ENCODE data around the gene TRIM8. TPM values are rescaled to one million over a fixed set of nuclear protein-coding genes. Genes with fewer than 3 reads are reported as not detected.

The TRIM8 gene, protein sequence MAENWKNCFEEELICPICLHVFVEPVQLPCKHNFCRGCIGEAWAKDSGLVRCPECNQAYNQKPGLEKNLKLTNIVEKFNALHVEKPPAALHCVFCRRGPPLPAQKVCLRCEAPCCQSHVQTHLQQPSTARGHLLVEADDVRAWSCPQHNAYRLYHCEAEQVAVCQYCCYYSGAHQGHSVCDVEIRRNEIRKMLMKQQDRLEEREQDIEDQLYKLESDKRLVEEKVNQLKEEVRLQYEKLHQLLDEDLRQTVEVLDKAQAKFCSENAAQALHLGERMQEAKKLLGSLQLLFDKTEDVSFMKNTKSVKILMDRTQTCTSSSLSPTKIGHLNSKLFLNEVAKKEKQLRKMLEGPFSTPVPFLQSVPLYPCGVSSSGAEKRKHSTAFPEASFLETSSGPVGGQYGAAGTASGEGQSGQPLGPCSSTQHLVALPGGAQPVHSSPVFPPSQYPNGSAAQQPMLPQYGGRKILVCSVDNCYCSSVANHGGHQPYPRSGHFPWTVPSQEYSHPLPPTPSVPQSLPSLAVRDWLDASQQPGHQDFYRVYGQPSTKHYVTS
- total RNA-seq (2014; rRNA removed; shearing (Covaris generic)) = 28.8 and 58.1 TPM in 2 replicates

DNA sequence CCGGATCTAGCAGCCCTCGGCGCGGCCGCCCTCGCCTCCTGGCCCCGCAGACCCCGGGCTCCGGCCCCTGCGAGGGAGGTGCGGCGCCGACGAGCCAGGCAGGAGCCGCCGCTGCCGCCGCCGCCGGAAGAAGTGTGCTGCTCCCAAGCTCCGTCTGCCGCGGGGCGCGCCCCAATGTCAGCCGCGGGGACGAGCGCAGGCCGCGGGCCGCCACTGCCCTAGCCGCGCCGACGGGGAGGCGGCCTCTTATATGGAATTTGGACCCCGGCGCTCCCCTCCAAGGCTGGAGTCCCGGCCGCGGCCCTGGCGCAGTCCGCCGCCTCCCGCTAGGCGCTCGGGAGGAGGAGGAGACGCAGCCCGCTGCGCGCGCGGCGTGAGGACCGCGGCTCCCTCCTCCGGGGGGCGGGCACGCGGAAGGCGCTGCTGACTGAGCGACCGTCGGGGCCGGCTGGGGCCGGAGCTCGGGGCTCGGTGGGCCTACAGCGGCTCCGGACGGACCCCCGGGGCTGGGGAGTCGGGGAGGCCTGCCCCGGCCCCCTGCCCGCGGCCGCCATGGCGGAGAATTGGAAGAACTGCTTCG, at the start of gene TRIM8:
TRIM8 (plus strand) TSS at position 414 of the 580 bp plus-strand sequence; CDS start at position 553, 139 bp downstream.
- peak; percentile 50 for DNase-seq (ENCODE audit: low read depth)

DNA sequence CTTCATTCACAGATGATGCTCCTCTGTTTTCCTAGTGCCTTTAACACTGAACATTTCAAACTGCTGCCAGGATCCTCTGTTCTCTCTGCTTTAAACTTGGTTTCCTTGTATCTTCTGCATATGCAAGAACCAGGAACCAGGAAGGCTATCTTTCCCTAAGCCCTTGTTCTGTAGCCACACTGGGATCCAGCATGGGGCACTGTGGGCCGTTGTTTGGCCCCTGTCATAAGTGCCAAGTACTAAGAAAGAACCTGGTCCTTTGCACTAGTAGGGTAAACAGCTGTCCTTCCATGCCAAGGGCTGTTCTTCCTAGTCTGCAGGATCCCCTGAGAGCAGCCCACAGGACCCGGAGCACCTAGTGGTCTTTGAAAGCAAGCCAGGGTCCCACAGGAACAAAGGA, 49.0 kb upstream of the TRIM8 start:
- DNase-seq (ENCODE audit: low read depth) = no peak

DNA sequence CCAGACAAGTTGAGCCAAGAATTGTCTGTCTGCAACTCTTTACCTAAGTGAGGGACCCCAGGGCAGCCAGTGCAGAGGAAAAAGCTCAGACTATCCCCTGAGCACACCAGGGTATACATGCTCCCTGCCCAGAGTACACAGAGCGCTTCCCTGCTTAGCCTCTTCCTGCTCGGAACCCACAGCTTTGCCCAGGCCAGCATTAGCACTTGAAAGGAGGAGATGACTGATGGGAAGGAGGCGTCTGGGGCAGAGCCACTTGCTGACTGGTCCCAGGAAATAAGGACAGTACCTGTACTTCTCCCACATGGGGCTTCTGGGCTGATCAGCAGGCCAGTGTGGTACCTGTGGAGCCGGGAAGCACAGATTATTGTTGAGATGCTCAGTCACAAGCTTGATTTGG, 48.4 kb upstream of the TRIM8 start:
- DNase-seq (ENCODE audit: low read depth) = no peak

DNA sequence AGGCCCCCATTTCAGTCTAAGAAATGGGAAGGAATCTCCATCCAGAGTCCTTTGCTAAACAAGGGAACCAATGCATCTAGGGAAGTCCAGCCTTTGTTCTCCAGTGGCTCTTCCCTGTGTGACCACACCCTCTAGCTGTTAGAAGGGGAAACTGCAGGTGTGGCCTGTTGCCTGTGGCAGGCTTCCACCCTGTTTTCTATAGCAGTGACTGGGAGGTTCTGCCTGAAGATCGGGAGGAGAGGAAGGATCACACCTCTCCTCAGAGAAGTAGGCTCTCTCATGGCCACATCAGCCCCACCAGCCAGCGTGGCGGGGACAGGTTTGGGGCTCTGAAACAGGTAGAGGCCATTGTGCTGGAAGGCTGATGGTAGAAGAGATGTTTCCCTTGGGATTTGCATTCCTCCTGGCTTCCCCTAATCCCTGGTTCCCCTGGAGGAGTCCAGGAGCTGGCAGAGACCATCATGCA, 47.7 kb upstream of the TRIM8 start:
- DNase-seq (ENCODE audit: low read depth) = peak; percentile 68

DNA sequence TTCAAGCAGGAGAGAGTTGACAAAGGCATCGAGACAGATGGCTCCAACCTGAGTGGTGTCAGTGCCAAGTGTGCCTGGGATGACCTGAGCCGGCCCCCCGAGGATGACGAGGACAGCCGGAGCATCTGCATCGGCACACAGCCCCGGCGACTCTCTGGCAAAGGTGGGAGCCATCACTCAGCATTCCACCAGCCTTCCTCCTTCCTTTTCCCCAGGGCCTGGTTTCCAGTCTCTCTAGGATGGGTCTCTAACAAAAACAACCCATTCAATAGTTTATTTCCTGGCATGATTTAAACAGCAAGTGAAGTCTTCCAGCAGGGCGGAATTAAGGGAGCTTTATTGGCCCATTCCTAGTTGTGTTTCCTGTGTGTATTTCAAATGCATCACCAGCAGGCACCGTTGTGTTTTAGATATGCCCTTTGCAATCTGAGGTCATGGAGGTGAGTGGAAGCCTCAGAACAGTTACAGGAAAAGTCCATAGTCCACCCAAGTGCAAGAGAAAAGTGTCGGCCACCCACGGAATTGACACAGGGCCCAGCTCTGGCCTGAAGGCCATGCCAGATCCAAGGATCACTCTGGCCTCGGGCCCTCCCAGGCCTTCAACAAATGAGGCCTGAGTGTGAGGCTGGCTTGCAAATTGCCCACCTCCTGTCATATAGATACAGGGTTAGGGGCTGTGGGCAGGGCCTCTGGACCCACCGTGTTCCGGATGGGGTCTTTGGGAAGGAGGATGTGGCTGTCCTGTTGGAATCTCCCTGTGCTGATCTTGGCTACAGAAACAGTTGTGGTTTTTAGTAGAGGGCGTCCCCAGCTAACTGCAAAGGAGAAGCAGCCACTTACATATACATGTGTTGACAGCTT, 46.9 kb upstream of the TRIM8 start:
- DNase-seq (ENCODE audit: low read depth) = no peak

DNA sequence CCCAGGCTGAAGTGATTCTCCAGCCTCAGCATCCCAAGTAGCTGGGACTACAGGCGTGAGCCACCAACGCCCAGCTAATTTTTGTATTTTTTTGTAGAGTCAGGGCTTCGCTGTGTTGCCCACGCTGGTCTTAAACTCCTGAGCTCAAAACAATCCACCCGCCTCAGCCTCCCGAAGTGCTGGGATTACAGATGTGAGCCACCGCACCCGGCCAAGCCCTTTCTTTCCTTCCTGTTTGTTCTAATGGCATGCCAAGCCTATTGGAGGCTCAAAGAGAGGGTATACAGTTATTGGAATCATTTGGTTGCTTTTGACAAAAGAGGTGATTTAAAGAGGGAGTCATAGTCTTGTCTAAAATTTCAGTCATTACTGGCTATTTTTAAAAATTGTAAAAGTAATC, 46.0 kb upstream of the TRIM8 start:
- no peak for DNase-seq (ENCODE audit: low read depth)

DNA sequence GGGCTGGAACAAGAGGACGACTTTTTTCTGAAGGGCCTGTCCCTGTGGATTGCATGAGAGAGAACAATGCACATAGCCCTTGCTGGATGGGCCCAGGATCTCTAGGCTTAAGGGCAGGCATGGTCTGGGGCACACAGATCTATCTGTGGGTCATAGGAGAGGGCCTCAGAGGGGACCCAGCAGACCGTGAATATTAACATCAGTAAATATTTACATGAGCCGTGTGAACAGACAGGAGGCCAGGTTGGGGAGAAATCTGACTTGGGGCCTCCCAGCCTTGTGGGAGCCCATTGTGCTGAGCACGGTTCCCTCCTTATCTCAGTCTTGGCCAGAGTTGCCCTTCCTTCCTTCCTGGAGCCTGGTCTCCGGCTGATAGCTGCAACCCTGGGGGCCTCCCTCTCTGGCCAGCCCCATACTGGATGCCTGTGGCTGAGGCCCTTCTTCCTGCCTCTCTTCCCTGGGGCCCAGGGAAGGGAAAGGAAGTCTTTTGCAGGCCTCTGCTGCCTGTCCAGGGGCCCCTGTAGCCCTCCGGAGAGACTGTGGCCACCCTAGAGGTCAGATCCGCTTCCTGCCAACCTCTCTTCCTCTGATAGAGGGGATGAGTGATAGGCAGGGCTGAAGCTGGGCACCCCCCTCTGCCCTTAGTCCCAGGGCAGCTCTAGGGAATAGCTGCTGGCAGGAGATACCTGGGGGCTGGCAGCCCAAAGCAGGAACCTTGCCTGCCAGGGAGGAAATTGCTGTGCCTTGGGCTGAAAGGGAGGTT, 44.5 kb upstream of the TRIM8 start:
- no peak for DNase-seq (ENCODE audit: low read depth)

DNA sequence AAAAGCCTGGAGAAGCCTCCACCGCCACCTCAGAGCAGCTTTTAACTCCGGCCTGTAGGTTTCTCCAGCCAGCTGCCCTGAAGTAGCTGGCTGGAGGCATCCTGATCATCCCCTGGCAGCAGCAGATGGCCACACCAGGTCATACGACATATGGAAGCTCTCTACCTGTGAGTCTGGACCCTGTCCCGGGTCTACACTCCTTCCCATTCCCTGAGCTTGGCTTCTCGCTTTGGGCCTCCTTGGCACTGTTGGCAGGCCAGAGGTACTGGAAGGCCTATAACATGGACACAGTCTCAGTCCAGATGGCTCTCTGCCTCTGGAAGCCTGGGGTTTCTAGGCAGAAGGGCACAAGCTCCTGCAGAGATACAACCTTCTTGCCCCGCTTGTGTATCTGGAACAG, 43.5 kb upstream of the TRIM8 start:
- DNase-seq (ENCODE audit: low read depth) = no peak

DNA sequence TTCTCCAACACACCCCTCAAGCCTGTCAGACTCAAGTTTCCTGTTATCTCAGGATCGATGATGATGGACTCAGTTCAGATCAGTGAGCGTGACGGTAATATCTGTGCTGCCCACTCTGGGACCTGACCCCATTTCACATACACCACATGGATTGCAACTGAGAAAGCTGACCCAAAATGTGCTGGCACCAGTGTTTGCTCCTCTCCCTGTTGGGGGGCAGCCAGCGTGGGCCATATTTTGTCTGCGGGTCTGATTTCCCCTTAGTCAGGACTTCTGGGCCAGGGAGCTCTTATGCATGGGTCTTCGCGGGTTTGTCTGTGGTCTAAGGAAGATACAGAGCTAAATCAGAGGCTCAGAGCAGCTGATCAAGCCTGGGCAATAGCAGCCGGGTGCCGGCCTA, 42.6 kb upstream of the TRIM8 start:
- DNase-seq (ENCODE audit: low read depth) = no peak

DNA sequence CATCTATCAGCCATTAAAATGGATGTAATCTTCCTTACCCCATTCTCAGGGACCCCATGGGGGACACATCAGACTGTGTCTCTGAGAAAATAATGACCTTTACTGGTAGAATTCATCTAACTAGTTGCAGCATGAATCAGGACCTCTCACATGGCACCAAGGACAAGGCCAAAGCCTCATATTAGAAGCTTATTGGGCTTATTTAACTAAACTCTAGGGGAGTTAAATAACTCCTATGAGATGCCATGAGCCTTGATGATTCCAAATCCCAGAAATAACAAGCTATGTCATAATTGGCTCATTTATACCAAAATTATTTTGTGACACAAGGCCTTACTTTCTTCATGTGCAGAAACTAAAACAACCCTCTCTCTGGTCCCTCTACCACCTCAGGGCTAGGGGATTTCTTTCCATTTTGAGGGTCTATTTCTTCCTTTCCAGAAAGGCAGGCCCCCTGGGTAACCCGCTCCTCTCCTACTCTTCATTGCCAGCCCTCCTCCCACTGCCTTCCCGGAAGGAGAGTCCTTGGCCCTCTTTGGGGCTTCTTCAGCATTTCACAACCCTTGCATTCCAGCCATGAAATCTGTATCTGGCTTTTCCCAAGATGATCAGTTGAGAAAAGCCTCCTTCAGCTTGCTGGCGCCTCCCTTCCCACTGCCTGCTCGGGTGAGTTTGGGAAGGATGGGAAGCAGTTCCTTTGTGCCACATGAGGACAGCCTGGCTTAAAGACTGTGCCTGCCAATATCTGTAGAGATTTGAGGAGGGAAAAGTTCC, 41.8 kb upstream of the TRIM8 start:
- DNase-seq (ENCODE audit: low read depth) = no peak

DNA sequence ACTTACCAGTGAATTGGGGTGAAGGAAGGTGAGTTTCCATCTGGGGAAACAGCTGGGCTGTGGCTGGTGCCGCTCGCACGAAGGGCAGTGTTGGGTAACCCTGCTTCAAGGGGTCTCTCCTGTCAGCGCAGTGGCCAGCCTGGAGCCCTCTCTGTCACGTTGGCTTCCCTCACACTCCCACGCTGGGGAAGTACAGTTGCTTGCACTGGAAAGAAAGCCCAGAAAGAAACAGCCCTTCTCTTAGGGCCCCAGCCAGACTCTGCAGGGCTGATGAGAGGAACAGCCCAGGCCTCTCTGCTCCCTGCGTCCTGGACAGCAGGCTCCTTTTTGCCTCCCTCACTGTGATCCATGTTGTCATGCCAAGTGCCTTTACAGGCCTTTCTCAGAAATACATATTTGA, 40.3 kb upstream of the TRIM8 start:
- no peak for DNase-seq (ENCODE audit: low read depth)

DNA sequence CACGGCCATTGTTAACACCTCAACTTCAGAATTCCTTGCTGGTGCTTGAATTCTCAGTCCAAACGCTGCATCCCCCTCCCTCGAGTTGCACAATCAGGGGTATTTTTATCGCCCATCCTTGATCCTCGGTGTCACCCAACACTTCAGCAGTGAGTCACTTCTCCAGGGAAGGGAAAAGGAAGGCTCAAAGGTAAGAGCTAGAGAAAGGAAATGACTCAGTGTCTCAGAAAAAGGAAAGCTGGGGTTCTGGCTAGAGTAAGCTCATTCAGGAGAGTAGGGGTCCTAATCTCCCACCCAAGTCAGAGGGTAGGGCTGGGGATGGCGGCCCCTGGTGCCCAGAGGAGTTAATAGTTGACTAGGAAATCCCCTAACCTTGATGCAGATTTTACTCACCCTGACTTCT, 39.8 kb upstream of the TRIM8 start:
- peak; percentile 92 for DNase-seq (ENCODE audit: low read depth)

DNA sequence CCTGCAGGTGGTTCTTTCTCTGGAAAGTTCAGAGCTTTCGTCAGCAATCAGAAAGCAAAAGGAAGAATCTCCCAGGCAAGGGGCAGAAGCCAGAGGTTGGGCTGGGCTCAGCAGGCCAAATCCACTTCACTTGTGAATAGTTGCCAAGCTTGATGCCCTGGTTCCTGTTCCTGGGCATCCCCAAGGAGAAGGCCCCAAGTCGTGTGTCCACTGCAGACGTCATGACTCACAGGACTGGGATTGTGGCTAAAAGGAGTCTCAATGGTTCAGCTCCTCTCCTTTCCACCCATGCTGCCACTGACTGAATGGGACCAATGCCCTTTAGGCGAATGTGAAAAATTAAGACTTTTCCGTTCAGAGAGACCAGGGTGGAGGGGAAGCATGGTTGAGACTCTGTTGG, 38.6 kb upstream of the TRIM8 start:
- DNase-seq (ENCODE audit: low read depth) = peak; percentile 79

DNA sequence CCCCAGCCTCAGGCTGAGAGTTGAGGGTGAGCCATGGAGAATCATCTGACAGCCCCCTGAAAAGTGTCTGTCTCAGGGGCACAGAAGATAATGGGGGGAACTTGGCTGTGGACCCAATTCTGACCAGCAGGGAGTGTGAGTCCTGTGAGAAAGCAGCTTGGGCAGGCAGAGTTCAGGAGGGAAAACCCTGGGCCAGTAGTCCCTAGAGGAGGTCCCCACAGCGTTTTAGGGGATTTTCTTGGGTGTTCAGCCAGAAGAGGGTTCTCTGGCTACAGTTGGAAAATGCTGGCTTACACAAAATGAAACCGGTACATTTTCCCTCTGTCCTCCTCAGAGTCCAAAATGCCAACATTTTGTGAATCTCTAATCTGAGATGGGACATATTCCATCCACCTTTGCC, 35.8 kb upstream of the TRIM8 start:
- no peak for DNase-seq (ENCODE audit: low read depth)

DNA sequence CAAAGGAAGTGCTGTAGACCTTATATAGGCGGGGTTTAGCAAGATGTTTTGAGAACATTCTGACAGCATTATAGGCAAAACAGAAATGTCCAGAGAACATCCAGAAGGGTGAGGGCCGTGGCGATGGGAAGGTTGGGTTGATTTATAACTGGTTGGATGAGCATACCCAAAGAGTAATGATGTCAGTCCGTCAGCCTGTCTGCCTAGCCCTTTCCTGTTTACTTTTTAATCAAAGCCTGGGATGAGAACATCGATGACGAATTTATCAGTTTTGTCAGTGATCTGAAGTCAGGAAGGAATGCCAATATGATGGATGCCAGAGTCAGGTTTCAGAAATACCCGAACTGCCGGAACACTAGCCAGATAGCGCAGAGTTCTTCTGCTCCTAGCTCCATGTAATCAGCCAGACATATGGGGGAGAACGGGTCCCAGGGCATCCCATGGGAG, 33.8 kb upstream of the TRIM8 start:
- no peak for DNase-seq (ENCODE audit: low read depth)

DNA sequence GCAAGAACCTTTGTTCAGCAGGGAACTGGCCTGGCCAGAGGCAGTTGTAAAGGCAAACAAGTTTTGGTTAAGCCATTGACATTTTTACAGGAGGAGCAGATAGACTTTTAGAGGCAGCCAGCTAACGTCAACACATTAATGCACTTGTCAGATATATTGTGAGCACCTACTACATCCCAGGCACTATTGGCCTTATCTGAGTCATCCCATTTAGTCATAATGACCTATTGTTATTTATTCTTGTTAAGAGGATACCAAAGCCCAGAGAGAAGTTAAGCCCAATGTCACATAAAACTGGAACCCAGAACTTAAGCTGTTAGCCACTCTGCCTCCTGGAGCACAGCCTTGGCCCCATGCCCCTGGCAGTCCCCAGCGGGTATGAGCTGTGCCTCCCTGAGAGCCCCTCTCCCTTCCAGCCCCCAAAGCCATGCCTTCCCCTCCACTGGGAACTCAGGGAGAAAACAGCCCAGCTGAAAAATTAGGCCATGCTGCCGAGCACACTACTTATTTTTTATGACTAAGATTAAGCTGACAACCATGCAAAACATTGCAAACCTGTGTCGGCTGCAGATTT, 32.7 kb upstream of the TRIM8 start:
- DNase-seq (ENCODE audit: low read depth) = peak; percentile 78

DNA sequence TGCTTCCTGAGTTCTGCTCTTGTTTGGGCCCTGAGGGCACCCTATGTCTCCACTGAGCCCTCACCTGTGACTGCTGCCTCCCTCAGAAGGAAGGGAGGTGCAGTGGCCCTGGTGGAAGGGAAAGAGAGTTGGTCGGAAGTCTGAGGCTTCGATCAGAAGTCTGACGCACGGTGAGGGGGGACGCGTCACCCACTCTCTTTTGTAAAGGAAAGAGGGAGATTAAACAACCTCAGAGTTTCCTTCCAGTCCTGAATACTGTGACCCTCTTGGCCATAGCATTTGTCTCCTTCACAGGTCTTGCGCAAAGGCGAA, 31.4 kb upstream of the TRIM8 start:
- DNase-seq (ENCODE audit: low read depth) = no peak

DNA sequence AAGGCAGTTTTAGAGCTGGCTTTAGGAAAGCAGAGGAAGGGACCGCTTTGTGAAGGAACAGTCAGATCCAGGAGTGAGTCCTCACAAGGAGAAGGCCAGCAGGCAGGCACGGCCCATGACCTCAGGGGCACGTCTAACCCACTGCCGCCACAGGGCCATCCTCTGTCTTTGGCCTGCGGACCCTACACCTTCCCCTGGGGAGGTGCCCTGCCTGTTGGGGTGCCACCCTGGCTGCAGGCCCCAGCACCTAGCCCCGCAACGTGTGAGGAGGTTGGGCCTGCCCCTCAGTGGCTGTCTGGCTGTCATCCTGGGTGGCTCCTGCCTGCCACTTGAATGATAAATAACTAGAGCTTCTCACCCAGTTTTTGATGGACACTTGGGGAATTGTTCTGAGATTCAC, 31.0 kb upstream of the TRIM8 start:
- no peak for DNase-seq (ENCODE audit: low read depth)

DNA sequence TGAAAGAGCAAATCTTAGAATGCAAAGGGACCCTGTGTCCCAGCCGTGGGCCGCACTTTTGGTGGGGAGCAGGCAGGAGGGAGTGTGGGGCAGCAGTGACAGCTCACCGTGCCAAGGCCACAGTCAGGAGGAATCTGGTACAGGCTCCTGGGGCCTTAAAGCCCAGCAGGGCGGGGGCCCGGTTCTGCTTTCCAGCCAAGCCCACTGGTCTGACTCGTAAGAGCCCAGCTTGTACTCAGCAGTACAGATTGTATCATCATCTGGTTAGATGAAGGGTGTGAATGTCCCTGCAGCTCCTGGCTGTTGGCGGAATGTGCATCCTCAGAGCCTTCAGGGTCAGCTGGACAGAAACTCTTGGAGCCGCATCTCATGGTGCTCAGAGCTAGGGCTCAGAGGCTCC, 30.5 kb upstream of the TRIM8 start:
- DNase-seq (ENCODE audit: low read depth) = no peak

DNA sequence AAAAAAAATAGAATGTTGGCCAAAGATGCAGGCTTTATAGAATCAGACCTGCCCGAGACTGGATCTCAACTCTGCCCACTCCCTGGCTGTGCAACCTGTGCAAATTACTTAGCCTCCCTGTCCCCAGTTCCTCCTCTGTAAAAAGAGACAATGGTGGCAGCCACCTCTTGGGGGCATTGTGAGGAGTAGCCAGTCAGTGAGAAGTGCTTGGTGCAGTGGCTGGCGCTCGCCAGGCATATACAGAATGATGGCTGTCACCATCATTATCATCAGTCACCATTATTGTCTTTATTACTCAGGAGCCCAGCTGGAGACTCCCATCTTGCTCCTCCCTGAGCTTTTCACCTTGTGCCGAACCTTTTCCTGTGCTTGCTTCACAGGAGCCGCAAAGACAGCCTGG, 29.4 kb upstream of the TRIM8 start:
- DNase-seq (ENCODE audit: low read depth) = no peak

Measured in M059J (cell line).